CD4-positive, alpha-beta T cell treated with Interleukin-4 for 4 hours (primary cell): ENCODE measurements around the gene TYW1.
"Not testable (repeated sequence)": the region's sequence is repeated elsewhere in the genome, so short reads cannot be mapped to it uniquely, and the experiment has no call there.

ENCODE experiments used
- DNase-seq: peaks from one replicate; pipeline ENCODE4 v3.0.0-alpha.2; 2020

Gene TYW1

DNA sequence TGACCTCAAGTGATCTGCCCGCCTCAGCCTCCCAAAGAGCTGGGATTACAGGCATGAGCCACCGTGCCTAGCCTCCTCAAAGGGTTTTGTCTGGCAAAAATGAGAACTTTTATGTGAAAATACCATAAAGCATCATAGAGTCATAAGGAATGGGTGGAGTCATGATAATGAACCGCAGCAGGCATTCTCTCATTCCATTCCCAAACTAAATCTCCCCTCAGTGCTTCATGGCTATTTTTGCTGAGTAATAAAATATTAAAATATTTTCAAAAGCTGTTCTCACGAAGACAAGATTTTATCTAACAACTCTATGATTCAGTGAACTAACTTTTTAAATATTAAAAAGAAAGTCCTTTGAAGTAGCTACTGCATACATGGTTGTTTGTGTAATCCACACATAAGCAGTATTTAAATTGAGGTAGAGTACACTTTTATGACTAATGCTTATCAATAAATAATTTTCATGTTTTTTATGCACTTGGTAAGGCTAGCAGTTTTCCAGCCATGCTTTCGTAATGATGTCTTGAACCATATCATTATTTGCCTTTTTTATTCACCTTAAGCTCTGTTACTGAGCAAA lies 195.6 kb downstream of the TYW1 start:
- not testable (repeated sequence) for DNase-seq

DNA sequence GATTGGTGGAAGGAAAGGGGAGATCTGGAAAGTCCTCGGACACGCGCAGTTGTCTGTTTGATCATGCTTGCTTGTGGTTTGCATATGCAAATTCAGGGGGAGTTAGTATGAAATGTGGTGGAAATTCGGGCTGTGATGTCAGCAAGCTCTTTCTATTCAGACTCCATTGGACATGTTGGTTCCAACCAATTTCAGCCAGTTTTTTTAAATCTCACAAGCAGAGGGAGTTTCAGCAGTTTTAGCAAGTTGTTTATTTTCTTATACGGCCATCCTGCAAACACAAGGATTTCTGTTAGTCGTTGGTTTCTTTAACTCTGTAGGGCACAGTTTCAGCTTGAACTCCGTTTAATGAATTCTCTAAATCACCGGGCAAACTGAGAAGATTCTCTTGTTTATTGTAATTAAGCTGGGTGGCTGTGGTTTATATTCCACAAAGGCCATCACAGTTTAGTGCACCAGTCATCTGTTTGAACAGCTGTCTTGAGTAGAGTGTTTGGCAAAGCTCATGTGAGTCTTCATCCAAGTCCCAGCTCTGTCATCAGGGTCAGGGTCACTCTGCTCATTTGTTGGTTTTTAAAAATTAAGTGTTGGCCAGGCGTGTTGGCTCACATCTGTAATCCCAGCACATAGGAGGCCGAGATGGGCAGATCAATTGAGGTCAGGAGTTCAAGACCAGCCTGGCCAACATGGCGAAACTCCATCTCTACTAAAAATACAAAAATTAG lies 196.4 kb downstream of the TYW1 start:
- DNase-seq = not testable (repeated sequence)

DNA sequence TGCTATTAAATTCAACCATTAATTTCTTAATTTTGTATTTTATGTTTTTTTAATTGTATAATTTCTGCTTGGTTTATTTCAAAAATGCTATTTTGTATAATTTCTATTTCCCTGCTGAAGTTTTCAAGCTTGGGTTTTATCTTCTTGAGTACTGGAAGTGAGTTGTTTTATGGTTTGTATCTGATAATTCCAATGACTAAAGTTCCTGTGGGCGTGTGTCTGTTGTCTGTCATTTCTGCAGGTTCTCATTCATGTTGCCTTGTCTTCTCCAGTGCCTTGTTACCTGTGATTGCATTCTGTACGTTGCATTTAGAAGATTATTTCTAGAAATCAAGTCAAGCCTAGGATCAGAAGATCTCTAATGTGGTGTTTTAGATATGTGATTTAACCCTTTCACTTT lies 199.5 kb downstream of the TYW1 start:
- not testable (repeated sequence) for DNase-seq

DNA sequence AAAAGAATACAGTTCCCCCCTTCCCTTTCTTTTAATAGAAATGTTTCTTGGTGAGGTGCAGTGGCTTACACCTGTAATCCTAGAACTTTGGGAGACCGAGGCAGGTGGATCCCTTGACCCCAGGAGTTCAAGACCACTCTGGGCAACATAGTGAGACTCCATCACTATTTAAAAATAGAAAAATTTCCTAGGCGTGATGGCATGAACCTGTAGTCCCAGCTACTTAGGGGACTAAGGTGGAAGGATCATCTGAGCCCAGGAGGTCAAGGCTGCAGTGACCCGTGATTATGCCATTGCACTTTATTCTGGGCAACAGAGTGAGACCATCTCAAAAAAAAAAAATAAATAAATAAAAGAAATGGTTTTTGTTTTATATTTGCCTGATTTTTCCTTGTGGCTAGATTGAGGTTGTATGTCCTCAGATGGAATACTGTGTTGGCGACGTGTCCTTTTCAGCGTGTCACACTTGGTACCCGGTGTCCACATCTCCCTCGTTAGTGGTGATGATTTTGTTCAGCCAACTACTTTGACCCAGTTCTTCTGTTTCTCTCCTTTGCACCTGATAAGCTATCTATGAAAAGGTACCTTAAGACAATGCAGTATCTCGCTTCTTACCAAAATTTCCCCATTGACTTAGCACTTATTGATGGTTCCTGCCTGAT lies 202.4 kb downstream of the TYW1 start:
- not testable (repeated sequence) for DNase-seq

DNA sequence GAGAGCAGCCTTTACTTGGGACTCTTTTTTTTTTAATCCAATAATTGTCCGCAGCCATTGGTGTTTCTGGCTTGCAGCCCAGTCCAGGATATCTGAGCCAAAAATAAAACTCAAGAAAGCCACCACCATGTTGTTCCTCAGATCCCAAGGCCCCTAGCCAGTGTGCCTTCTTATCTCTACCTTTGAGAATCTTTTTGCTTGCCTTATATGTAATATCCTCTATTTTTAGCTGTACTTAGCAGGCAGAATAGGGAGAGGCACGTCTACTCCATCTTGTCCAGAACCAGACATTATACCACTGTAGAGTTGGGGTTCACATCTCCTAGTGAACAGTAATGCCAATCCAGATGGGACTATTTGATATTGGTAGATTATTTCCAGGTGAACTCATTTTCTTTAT lies 209.1 kb downstream of the TYW1 start:
- not testable (repeated sequence) for DNase-seq

DNA sequence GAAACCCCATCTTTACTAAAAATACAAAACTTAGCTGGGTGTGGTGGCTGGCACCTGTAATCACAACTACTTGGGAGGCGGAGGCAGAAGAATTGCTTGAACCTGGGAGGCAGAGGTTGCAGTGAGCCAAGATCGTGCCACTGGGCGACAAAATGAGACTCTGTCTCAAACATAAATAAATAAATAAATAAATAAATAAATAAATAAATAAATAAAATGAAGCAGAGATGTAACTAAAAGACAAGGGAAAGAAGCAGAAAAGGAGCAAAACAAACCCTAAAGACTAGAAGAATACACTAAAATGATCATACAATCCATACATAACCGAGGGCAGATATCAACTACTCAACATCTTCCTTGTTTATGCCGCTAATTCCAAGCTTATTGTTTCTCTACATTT lies 209.8 kb downstream of the TYW1 start:
- no peak for DNase-seq

DNA sequence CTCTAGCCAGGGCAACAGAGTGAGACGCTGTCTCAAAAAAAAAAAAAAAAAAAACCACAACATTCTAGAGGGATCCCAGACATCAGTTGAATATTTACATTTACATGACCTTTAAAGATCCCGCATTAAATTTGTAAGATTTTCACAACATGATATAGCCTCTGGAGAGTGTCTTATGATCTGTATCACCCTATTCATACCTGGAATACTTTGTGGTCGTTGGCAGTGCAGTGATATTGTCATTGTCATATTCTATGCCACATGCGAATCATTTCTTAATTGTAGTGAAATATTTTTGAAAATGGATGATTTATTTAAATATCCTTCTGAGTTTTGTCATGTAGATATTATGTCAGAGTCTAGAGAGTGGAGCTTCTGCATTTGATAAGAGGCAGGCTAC lies 212.0 kb downstream of the TYW1 start:
- not testable (repeated sequence) for DNase-seq

DNA sequence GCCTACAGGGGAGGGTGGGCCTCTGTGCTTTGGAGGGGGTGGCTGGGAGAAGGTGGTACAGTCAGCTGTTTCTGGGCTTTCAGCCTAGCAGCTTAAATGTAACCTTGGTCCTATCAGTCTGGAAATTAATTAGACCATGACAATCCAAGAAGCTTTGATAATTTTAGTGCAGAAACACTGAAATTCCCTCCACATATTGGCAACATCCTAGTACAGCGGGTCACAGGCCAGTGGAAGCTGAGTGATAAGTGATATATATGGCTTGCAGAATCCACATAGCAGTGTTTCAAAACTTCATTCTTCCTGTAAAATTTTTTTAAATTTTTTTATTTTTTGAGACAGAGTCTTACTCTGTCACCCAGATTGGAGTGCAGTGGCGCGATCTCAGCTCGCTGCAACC lies 212.6 kb downstream of the TYW1 start:
- DNase-seq = no peak

DNA sequence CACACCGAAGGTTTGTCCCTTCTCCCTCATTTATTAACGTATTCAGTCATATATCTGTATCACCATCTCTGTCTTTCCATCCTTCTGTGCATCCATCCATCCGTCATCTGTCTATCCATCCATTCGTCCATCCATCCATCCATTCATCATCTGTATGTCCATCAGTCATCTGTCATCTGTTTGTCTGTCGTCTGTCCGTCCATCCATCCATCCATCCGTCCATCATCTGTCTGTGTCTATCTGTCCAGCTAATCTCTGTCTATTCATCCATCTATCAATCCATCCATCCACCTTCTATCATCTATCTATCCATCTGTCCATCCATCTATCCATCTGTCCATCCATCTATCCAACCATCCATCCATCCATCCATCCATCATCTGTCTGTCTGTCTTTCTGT lies 213.9 kb downstream of the TYW1 start:
- no peak for DNase-seq

DNA sequence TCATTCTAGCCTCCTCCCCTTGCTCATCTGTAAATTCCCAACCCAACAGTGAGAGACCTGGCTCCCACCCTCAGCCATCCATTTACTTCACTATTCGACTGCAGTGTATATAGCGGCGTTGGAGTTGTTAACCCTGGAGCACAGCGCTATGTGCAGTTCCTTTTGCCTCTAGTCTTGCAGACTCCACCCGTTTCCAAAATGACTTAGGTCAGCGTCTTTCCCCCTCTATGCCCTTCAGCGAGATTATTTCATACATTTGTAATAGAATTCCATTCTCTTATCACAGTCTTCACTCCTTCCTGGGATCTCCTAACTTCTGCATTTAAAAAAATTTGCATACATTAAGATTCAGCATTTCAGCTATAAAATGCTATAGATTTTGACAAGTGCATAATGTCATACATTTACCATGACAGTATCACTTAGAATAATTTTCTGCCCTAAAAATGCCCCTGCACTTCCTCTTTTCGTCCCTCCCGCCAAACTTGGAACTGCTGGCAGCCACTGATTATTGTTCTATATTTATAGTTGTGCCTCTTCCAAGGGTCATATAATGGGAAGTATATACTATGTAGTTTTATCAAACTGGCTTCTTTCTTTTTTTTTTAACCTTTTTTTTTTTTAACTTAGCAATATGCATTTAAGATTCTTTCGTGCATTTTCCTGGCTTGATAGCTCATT lies 215.2 kb downstream of the TYW1 start:
- not testable (repeated sequence) for DNase-seq

DNA sequence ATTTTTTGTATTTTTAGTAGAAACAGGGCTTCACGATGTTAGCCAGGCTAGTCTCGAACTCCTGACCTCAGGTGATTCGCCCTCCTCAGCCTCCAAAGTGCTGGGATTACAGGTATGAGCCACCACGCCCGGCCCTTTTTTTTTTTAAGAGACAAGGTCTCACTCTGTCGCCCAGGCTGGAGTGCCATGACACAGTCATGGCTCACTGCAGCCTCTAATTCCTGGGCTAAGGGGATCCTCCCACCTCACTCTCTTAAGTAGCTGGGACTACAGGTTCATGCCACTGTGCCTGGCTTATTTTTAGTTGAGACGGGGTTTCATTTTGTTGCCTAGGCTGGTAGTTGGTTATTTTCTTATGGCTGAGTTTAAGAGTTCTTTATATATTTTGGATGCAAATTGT lies 216.4 kb downstream of the TYW1 start:
- DNase-seq = not testable (repeated sequence)

DNA sequence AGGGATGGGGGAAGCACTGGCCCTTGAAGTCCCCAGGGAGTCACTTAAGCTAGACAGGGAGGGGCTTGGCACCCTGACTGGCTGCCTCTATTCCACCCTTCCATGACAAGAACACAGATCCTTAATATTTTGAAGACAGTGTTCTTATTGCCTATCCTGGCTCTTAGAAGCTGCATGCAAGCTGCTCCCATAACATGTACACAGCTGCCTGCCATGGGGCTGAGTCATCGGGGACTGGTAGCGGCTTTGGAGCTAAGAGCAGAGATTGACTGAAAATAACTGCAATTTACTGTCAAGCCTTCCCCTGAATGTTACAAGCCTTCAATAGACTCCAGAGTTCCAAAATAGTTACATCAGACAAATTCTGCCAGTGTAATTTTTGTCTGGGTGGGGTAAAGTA lies 226.9 kb downstream of the TYW1 start:
- not testable (repeated sequence) for DNase-seq

DNA sequence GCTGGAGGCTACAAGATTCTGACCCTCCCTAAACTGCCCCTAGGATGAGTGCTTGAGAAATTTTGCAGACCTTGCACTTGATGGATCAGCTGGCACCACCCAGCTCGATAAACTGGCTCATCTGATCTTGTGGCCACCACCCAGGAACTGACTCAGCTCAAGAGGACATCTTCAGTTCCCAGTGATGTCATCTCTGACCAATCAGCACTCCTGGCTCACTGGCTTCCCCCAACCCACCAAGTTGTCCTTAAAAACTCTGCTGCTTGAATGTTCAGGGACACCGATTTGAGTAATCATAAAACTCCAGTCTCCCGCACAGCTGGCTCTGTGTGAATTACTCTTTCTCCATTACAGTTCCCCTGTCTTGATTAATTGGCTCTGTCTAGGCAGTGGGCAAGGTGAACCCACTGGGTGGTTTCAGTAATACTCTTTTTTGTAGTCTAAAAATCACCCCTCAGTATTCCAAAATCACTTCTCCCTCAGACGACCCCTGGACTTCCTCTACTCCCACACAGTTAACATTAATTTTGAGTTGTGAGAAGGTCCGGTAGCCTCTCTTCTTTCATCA lies 229.8 kb downstream of the TYW1 start:
- peak; percentile 2 for DNase-seq

DNA sequence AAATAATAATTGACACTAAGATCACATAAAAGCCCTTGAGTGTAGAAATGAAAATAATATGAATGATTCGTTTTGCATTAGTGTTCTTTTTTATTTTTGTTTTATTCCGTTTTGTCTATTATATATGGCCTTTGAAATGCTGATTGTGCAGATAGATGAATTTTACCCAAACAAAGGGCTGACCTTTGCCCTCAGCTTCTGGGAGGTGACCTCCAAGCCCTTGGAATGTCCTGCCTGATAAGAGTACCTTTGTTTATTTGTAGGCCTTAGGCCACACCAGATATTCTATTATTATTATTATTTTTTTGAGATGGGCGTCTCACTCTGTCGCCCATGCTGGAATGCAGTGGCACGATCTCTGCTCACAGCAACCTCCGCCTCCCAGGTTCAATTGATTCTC lies 230.3 kb downstream of the TYW1 start:
- DNase-seq = not testable (repeated sequence)

DNA sequence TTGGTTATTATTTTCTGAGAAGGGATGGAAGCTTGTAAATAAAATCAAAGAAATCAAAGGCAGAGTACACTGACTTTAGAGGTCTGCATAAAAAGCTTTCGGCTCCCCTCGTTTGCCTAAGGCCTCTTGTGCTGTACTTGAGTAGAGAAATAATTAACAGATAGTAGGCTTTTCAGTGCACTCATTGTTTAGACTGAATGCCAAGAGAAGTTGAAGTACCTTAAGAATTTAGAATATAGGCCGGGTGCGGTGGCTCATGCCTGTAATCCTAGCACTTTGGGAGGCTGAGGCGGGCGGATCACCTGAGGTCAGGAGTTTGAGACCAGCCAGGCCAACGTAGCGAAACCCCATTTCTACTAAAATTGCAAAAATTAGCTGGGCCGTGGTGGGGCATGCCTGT lies 232.4 kb downstream of the TYW1 start:
- not testable (repeated sequence) for DNase-seq

DNA sequence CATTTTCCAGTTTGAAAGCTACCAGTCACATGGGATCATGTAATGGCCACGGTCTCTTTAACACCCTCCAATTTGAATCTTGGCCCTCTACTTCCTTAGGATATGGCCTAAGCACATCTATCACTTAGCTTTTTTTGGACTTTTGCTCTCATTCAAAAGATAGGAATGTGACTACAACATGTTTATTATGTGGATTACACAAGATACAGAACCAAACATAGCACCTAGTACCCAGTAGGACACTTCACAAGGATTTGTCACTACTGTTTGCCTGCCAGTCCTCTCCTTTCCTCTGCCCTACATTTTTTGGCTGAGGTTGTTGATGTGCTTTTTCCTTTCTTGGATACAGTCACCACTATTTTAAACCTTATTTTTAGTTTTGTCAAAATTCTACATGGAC lies 233.4 kb downstream of the TYW1 start:
- not testable (repeated sequence) for DNase-seq

DNA sequence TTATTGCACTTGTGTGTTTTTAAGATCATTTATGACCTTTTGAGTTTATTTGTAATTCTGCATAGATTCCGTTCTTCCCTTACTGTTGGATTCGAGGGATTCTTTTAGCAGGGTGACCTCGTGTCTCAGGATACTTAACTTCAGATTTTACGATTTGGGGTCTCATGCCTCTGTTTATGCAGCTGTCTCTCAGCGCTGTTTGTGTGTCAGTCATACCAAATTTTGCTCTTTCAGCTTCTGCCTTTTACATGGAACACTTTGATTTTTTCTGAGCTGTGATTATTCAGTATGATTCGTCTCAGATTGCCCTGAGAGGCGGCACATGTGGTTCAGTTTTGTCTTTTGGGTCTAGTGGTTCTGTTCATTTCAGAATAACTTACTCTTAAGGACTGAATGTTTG lies 236.9 kb downstream of the TYW1 start:
- not testable (repeated sequence) for DNase-seq

DNA sequence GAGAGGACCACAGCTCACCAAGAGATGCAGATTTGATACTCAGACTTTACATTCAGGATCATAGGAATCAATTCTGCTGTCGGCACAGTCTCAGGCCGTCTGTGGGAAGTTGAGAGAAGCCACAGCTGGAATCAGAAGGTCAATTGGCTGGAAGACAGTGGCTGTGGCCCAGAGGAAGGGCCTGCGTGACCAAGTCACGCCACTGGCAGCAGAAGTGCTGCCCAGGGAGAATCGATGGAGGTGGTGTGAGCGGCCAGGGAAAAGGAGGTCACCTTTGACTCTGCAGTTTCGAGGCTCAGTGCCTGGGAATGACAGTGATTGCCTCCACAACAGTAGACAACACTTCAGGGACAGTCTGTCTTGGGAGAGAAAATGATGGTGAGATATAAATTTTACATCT lies 239.6 kb downstream of the TYW1 start:
- not testable (repeated sequence) for DNase-seq

DNA sequence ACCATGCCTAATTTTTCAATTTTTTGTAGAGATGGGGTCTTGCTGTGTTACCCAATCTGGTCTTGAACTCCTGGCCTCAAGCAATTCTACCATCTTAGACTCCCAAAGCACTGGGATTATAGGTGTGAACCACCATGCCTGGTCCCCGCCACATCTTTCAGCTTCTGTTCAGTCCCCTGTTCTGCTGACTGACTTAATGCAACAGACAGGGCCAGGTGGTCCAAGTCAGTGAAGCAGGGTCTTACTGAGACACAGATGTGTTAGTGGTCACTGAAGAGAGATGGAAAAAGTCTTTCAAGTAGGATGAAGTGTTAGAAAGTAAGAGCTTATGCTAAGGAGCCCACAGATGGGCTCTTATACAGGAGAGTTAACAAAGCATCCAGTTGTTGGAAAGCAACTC lies 246.2 kb downstream of the TYW1 start:
- DNase-seq = not testable (repeated sequence)

DNA sequence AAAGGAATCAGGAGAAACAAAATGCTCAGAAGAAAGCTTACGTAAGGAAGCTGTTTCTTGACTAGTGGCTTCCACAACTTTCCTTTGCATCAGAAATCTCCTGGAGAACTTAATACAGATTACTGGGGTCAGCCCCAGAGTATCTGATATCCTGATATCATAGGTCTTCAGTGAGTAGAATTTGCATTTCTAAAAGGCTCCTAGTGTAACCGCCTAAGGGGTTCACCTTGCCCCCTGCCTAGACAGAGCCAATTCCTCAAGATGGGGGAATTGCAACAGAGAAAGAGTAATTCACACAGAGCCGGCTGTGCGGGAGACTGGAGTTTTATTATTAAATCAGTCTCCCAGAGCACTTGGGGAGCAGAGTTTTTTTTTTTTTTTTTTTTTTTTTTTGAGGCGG lies 251.7 kb downstream of the TYW1 start:
- DNase-seq = not testable (repeated sequence)

DNA sequence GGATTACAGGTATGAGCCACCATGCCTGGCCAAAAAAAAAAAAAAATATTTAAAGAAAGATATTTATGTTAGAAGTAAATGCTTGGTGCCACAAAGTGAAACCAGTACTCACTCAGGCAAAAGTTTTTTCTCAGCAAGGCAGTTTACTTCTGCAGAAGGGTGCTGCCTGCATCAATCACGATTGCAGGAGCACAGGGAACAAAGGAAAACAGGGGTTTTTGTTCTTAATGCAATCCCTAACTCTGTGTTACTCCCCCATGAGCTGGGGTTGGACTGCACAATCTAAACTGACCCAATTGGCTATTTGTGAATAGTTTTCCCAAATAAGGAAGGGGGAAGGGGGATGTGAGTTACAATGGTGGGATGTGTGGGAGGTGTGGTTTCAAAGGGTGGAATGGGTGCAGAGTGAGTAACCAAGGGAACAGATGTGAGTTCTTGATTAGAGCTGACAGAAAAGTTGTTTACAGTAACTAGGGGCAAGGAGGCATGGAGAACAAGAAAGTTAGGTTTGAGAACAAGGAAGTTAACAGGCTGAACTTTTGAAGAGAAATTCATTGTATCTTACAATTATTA lies 255.4 kb downstream of the TYW1 start:
- no peak for DNase-seq

DNA sequence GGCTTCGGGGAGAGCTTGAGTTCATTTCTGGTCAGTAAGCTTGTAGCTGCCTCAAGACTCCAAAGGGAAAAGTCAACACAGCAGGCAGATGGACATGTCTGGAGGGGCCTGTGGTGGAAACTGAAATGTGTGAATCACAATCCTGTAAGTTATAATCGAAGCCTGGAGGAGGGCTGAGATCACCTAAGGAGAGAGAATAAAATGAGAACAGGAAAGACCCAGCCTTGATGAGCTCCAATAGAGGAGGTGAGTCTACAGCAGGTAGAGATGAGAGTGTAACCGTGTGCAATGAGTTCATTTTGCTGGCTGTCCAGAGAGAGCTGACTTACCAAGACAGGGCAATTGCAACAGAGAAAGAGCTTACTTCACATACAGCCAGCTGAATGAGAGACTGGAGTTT lies 258.4 kb downstream of the TYW1 start:
- not testable (repeated sequence) for DNase-seq

DNA sequence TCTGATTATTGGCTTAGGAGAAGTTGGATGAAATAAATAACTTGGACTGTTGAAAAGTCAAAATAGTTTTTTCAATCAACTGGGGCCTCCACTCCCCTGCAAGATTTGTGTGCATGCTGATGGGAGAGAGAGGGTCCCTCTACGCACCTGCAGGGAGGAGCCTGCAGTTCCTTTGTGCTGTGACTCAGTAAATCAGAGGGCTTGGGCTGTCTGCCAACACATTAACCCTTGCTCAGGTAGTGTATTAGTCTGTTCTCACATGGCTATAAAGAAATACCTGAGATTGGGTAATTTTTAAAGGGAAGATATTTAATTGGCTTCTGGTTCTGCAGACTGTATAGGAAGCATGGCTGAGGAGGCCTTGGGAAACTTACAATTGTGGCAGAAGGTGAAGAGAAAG lies 261.1 kb downstream of the TYW1 start:
- not testable (repeated sequence) for DNase-seq
